Panc1 (cell line): ENCODE measurements around the gene STIL.

Experiments used
- CTCF ChIP-seq: fragments of 450-650 bp; IDR thresholded peaks from 2 replicates; pipeline ENCODE4 v1.5.1; 2017; ENCODE audit warnings: mild to moderate bottlenecking
- POLR2AphosphoS5 ChIP-seq: IDR thresholded peaks from 2 replicates; pipeline ENCODE4 v1.6.1; 2012; ENCODE audit warnings: mild to moderate bottlenecking, low read depth, low read length, moderate library complexity
- SIN3A ChIP-seq: IDR thresholded peaks from 2 replicates; pipeline ENCODE4 v1.6.1; 2012; ENCODE audit warnings: low read depth, mild to moderate bottlenecking, low read length, moderate library complexity, borderline replicate concordance; ENCODE audit not compliant: insufficient read depth

- no peak for TF ChIP-seq CTCF
- no peak for TF ChIP-seq POLR2AphosphoS5
- no peak for TF ChIP-seq SIN3A
Observed at GRCh38 chr1:47235241-47235681, 78.7 kb downstream of the STIL start.
